ENCODE measurements around the gene WDR53.

DNA sequence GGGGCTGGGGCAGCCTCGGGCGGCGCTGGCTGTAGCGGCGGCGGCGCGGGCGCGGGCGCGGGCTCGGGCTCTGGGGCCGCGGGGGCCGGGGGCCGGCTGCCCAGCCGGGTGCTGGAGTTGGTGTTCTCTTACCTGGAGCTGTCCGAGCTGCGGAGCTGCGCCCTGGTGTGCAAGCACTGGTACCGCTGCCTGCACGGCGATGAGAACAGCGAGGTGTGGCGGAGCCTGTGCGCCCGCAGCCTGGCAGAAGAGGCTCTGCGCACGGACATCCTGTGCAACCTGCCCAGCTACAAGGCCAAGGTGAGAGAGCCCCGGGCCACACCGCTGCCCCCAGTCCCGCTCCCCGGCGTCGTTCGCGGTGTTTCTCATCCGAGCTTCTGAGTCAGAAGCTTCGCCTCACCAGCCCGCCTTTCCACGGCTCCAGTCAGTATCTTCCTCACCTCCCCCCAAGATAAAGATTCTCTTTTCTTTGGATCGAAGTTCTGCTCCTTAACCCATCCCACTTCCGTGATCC lies 706 bp upstream of the WDR53 start:
- TF ChIP-seq, protein P1, sequence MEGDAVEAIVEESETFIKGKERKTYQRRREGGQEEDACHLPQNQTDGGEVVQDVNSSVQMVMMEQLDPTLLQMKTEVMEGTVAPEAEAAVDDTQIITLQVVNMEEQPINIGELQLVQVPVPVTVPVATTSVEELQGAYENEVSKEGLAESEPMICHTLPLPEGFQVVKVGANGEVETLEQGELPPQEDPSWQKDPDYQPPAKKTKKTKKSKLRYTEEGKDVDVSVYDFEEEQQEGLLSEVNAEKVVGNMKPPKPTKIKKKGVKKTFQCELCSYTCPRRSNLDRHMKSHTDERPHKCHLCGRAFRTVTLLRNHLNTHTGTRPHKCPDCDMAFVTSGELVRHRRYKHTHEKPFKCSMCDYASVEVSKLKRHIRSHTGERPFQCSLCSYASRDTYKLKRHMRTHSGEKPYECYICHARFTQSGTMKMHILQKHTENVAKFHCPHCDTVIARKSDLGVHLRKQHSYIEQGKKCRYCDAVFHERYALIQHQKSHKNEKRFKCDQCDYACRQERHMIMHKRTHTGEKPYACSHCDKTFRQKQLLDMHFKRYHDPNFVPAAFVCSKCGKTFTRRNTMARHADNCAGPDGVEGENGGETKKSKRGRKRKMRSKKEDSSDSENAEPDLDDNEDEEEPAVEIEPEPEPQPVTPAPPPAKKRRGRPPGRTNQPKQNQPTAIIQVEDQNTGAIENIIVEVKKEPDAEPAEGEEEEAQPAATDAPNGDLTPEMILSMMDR (conservative IDR thresholded peaks at IDR 0.05; ENCODE audit: low read length) = no peak
- no peak for TF ChIP-seq EZH2phosphoT487 (IDR thresholded peaks at IDR 0.05; ENCODE audit: borderline replicate concordance, low read depth, low read length)

Data from OCI-LY7 (cell line).